Keratinocyte (primary cell): ENCODE measurements around the gene F10.

Experiments used
- EZH2 ChIP-seq: IDR thresholded peaks from one replicate; pipeline ENCODE4 v1.6.1; 2012; ENCODE audit warnings: inconsistent platforms, mild to moderate bottlenecking, low read length, moderate library complexity
- TF ChIP-seq, protein P1 (sequence below), 3 experiments: IDR thresholded peaks in 1 of 3; conservative IDR thresholded peaks in 1 of 3; optimal IDR thresholded peaks in 1 of 3; 2 replicates in 2 of 3; 3 replicates in 1 of 3; pipeline versions ENCODE3 to v1.5.1; 2011; ENCODE audit warnings: low read length in 3 of 3, mild to moderate bottlenecking in 3 of 3, moderate library complexity in 2 of 3, control low read depth in 1 of 3, inconsistent platforms in 1 of 3; ENCODE audit not compliant: insufficient read depth in 2 of 3; ENCODE audit errors: extremely low read depth in 1 of 3

DNA sequence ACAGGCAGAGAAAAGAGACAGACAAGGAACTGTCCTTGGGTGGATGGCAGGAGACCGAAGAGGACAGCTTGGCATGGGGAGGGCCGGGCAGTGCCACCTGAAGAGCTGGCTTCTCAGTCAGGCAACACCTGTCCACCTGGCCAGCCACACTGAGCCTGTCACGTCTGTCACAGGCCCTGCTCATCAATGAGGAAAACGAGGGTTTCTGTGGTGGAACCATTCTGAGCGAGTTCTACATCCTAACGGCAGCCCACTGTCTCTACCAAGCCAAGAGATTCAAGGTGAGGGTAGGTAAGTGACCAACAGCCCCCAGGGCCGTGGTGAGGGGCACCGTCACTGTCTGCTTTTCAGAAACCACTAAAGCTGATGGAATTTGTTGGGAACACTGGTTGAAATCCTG lies 24.6 kb downstream of the F10 start:
- TF ChIP-seq, protein P1, sequence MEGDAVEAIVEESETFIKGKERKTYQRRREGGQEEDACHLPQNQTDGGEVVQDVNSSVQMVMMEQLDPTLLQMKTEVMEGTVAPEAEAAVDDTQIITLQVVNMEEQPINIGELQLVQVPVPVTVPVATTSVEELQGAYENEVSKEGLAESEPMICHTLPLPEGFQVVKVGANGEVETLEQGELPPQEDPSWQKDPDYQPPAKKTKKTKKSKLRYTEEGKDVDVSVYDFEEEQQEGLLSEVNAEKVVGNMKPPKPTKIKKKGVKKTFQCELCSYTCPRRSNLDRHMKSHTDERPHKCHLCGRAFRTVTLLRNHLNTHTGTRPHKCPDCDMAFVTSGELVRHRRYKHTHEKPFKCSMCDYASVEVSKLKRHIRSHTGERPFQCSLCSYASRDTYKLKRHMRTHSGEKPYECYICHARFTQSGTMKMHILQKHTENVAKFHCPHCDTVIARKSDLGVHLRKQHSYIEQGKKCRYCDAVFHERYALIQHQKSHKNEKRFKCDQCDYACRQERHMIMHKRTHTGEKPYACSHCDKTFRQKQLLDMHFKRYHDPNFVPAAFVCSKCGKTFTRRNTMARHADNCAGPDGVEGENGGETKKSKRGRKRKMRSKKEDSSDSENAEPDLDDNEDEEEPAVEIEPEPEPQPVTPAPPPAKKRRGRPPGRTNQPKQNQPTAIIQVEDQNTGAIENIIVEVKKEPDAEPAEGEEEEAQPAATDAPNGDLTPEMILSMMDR (optimal IDR thresholded peaks at IDR 0.05 in 1 of 3, IDR thresholded peaks at IDR 0.05 in 1 of 3, conservative IDR thresholded peaks at IDR 0.05 in 1 of 3; ENCODE audit: extremely low read depth in 1 of 3, insufficient read depth in 2 of 3, low read length in 3 of 3): no peak
- TF ChIP-seq EZH2: no peak
